Measurements from ENCODE around the gene NT5E. TPM values are rescaled to one million over a fixed set of nuclear protein-coding genes. Genes with fewer than 3 reads are reported as not detected.
A peak's percentile ranks its signal among the peaks of the same experiment; 100 is the strongest.

Gene NT5E
- total and polyA plus RNA-seq, 2 of the 13 experiments (the other 11 are each of a cell fraction or from before 2014, with no cell fraction given) = 9.5 to 33.0 TPM

DNA sequence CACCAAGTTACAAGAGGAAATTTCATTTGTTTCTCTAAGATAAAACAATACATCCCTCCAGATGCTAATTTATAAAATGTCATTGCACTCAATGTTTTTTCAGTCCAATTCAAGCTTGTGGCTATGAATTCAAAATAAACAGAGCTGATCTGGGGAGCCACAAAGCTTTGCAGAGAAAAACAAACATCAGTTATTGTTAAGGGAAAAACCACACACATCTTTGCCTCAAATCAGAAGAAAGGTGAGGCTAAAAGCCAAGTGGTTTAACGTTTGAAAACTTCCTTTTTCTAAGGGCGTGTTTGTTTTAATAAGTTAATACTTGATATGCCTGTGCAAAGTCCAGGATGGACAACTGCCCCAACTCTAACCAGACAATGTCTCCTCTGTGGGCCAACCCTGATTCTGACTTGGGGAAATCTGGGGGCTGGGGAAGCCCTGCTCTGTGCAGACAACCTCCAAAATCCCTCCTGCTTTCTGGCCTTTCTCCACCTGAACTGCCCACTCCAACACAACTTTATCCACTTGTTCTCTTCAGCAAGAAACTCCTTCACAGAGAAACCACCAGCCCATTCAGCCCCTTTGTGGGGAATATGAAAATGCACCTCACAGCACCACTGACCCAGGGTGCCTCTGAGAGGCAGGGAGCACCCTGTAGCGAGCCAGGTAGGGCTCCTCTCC, 44.6 kb upstream of the NT5E start (continued):
- TF ChIP-seq ZSCAN29 (CRISPR knock-in tag; conservative IDR thresholded peaks at IDR 0.05) = no peak
- TF ChIP-seq ZNF589 (CRISPR knock-in tag; conservative IDR thresholded peaks at IDR 0.05) = no peak
- no peak for TF ChIP-seq HCFC1 (IDR thresholded peaks at IDR 0.05; ENCODE audit: low read depth, low read length)
- no peak; the same call in 1 of the 2 replicates for TF ChIP-seq ZNF569 (CRISPR knock-in tag; IDR thresholded peaks at IDR 0.05; ENCODE audit: borderline replicate concordance)
- TF ChIP-seq SPEN (CRISPR knock-in tag; IDR thresholded peaks at IDR 0.05; ENCODE audit: low read depth) = no peak
- TF ChIP-seq ZNF292 (CRISPR knock-in tag; IDR thresholded peaks at IDR 0.05; ENCODE audit: borderline replicate concordance, low read depth) = no peak; the same call in 1 of the 2 replicates
- TF ChIP-seq, protein P1, sequence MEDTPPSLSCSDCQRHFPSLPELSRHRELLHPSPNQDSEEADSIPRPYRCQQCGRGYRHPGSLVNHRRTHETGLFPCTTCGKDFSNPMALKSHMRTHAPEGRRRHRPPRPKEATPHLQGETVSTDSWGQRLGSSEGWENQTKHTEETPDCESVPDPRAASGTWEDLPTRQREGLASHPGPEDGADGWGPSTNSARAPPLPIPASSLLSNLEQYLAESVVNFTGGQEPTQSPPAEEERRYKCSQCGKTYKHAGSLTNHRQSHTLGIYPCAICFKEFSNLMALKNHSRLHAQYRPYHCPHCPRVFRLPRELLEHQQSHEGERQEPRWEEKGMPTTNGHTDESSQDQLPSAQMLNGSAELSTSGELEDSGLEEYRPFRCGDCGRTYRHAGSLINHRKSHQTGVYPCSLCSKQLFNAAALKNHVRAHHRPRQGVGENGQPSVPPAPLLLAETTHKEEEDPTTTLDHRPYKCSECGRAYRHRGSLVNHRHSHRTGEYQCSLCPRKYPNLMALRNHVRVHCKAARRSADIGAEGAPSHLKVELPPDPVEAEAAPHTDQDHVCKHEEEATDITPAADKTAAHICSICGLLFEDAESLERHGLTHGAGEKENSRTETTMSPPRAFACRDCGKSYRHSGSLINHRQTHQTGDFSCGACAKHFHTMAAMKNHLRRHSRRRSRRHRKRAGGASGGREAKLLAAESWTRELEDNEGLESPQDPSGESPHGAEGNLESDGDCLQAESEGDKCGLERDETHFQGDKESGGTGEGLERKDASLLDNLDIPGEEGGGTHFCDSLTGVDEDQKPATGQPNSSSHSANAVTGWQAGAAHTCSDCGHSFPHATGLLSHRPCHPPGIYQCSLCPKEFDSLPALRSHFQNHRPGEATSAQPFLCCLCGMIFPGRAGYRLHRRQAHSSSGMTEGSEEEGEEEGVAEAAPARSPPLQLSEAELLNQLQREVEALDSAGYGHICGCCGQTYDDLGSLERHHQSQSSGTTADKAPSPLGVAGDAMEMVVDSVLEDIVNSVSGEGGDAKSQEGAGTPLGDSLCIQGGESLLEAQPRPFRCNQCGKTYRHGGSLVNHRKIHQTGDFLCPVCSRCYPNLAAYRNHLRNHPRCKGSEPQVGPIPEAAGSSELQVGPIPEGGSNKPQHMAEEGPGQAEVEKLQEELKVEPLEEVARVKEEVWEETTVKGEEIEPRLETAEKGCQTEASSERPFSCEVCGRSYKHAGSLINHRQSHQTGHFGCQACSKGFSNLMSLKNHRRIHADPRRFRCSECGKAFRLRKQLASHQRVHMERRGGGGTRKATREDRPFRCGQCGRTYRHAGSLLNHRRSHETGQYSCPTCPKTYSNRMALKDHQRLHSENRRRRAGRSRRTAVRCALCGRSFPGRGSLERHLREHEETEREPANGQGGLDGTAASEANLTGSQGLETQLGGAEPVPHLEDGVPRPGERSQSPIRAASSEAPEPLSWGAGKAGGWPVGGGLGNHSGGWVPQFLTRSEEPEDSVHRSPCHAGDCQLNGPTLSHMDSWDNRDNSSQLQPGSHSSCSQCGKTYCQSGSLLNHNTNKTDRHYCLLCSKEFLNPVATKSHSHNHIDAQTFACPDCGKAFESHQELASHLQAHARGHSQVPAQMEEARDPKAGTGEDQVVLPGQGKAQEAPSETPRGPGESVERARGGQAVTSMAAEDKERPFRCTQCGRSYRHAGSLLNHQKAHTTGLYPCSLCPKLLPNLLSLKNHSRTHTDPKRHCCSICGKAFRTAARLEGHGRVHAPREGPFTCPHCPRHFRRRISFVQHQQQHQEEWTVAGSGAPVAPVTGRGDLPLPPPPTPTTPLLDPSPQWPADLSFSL (CRISPR knock-in tag; IDR thresholded peaks at IDR 0.05) = no peak; the same call in 1 of the 2 replicates
- no peak; the same call in 1 of the 2 replicates for TF ChIP-seq BORCS8-MEF2B (CRISPR knock-in tag; IDR thresholded peaks at IDR 0.05)
- TF ChIP-seq SMYD3 (CRISPR knock-in tag; IDR thresholded peaks at IDR 0.05) = no peak
- no peak for TF ChIP-seq FLYWCH1 (CRISPR knock-in tag; IDR thresholded peaks at IDR 0.05)
- TF ChIP-seq ZNF232 (CRISPR knock-in tag; IDR thresholded peaks at IDR 0.05; ENCODE audit: borderline replicate concordance) = no peak
- TF ChIP-seq FOXO1 (CRISPR knock-in tag; IDR thresholded peaks at IDR 0.05) = peak; percentile 57; the same call in 1 of the 2 replicates
- peak; percentile 70; the same call in 1 of the 2 replicates for TF ChIP-seq ZBTB7B (CRISPR knock-in tag; IDR thresholded peaks at IDR 0.05)
- TF ChIP-seq MZF1 (CRISPR knock-in tag; IDR thresholded peaks at IDR 0.05; ENCODE audit: borderline replicate concordance) = no peak
- TF ChIP-seq, protein P2, sequence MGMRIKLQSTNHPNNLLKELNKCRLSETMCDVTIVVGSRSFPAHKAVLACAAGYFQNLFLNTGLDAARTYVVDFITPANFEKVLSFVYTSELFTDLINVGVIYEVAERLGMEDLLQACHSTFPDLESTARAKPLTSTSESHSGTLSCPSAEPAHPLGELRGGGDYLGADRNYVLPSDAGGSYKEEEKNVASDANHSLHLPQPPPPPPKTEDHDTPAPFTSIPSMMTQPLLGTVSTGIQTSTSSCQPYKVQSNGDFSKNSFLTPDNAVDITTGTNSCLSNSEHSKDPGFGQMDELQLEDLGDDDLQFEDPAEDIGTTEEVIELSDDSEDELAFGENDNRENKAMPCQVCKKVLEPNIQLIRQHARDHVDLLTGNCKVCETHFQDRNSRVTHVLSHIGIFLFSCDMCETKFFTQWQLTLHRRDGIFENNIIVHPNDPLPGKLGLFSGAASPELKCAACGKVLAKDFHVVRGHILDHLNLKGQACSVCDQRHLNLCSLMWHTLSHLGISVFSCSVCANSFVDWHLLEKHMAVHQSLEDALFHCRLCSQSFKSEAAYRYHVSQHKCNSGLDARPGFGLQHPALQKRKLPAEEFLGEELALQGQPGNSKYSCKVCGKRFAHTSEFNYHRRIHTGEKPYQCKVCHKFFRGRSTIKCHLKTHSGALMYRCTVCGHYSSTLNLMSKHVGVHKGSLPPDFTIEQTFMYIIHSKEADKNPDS (CRISPR knock-in tag; IDR thresholded peaks at IDR 0.05) = no peak
- TF ChIP-seq NFATC3 (CRISPR knock-in tag; IDR thresholded peaks at IDR 0.05) = no peak
- TF ChIP-seq EED (CRISPR knock-in tag; IDR thresholded peaks at IDR 0.05) = no peak

All from HepG2 (cell line).